NCI-H2107 treated with DMSO at 0.1 percent for 48 hours (cell line): ENCODE data around the gene ATP13A3.

Source experiments
- DNase-seq: peaks from one replicate; lab custom pipeline; 2025; ENCODE audit not compliant: unreplicated experiment; lab: John Stamatoyannopoulos, UW

ATP13A3 gene

GRCh38 chr3:194476784-194477183 is 10.0 kb downstream of the ATP13A3 start:
- DNase-seq: no peak

- DNase-seq: peak; percentile 25
Measured at GRCh38 chr3:194475978-194476377, 10.8 kb downstream of the ATP13A3 start.

GRCh38 chr3:194475138-194475932 is 11.5 kb downstream of the ATP13A3 start:
- no peak for DNase-seq

GRCh38 chr3:194474675-194475074 is 12.1 kb downstream of the ATP13A3 start:
- no peak for DNase-seq

GRCh38 chr3:194472290-194472920 is 14.4 kb downstream of the ATP13A3 start:
- peak; percentile 88 for DNase-seq

- DNase-seq: no peak
Measured at GRCh38 chr3:194471863-194472262, 14.9 kb downstream of the ATP13A3 start.

GRCh38 chr3:194470615-194471014 is 16.2 kb downstream of the ATP13A3 start:
- no peak for DNase-seq

GRCh38 chr3:194469977-194470376 is 16.8 kb downstream of the ATP13A3 start:
- DNase-seq: no peak

- DNase-seq: no peak
Measured at GRCh38 chr3:194468086-194468485, 18.7 kb downstream of the ATP13A3 start.

- no peak for DNase-seq
Measured at GRCh38 chr3:194466761-194467356, 19.9 kb downstream of the ATP13A3 start.

- no peak for DNase-seq
Measured at GRCh38 chr3:194465920-194466570, 20.8 kb downstream of the ATP13A3 start.

- DNase-seq: no peak
Measured at GRCh38 chr3:194465246-194465645, 21.6 kb downstream of the ATP13A3 start.

- DNase-seq: no peak
Measured at GRCh38 chr3:194464692-194465091, 22.1 kb downstream of the ATP13A3 start.

GRCh38 chr3:194462936-194463335 is 23.9 kb downstream of the ATP13A3 start:
- DNase-seq: no peak

GRCh38 chr3:194460566-194460965 is 26.2 kb downstream of the ATP13A3 start:
- DNase-seq: no peak

GRCh38 chr3:194458131-194458530 is 28.7 kb downstream of the ATP13A3 start:
- no peak for DNase-seq

- DNase-seq: no peak
Measured at GRCh38 chr3:194455481-194455880, 31.3 kb downstream of the ATP13A3 start.

GRCh38 chr3:194450341-194450740 is 36.5 kb downstream of the ATP13A3 start:
- peak; percentile 52 for DNase-seq

GRCh38 chr3:194449913-194450312 is 36.9 kb downstream of the ATP13A3 start:
- no peak for DNase-seq

GRCh38 chr3:194447657-194448056 is 39.1 kb downstream of the ATP13A3 start:
- DNase-seq: no peak

GRCh38 chr3:194447161-194447560 is 39.6 kb downstream of the ATP13A3 start:
- peak; percentile 85 for DNase-seq

GRCh38 chr3:194446754-194447153 is 40.0 kb downstream of the ATP13A3 start:
- no peak for DNase-seq
